Liver (tissue), 9 donors: ENCODE data around the gene OSBPL5. TPM values are rescaled to one million over a fixed set of nuclear protein-coding genes. Genes with fewer than 3 reads are reported as not detected.
A peak's percentile ranks its signal among the peaks of the same experiment; 100 is the strongest.

Experiments used
- DNase-seq: peaks from one replicate; pipeline ENCODE4 v3.0.0-alpha.2; 2017; ENCODE audit warnings: low spot score
- H3K27ac ChIP-seq, 2 donors: one replicate each; pipeline ENCODE4 v1.7.0; 2013; ENCODE audit warnings: inconsistent platforms in 2 of 2, low read length in 2 of 2, control low read depth in 1 of 2, low read depth in 1 of 2, mild to moderate bottlenecking in 1 of 2
- H3K27me3 ChIP-seq, 4 donors: one replicate each; pipeline versions ENCODE4 v1.6.1 to v1.7.0; 2013; ENCODE audit warnings: low read length in 3 of 4, inconsistent platforms in 1 of 4, mild to moderate bottlenecking in 1 of 4, moderate library complexity in 1 of 4; ENCODE audit not compliant: control insufficient read depth in 4 of 4, insufficient read depth in 4 of 4
- H3K36me3 ChIP-seq, 4 donors: one replicate each; pipeline versions ENCODE4 v1.6.1 to v1.7.0; 2013; ENCODE audit warnings: low read length in 3 of 4, mild to moderate bottlenecking in 3 of 4, low read depth in 1 of 4, moderate library complexity in 1 of 4; ENCODE audit not compliant: control insufficient read depth in 4 of 4, insufficient read depth in 3 of 4
- H3K4me1 ChIP-seq, 4 donors: one replicate each; pipeline versions ENCODE4 v1.6.1 to v1.7.0; 2013; ENCODE audit warnings: low read length in 3 of 4, mild to moderate bottlenecking in 3 of 4, moderate library complexity in 1 of 4; ENCODE audit not compliant: control insufficient read depth in 4 of 4, insufficient read depth in 4 of 4
- H3K4me3 ChIP-seq, 3 donors: one replicate each; pipeline versions ENCODE4 v1.6.1 to v1.7.0; 2013; ENCODE audit warnings: low read length in 3 of 3, control low read depth in 1 of 3, low read depth in 1 of 3, mild to moderate bottlenecking in 1 of 3
- H3K9ac ChIP-seq, 2 donors: one replicate each; pipeline ENCODE4 v1.7.0; 2013; ENCODE audit warnings: low read length in 2 of 2, mild to moderate bottlenecking in 2 of 2, moderate library complexity in 2 of 2, control low read depth in 1 of 2, low read depth in 1 of 2
- H3K9me3 ChIP-seq, 4 donors: one replicate each; pipeline versions ENCODE4 v1.6.1 to v1.7.0; 2013; ENCODE audit warnings: low read length in 3 of 4; ENCODE audit not compliant: control insufficient read depth in 4 of 4
- EGR1 ChIP-seq, 2 donors: IDR thresholded peaks; 2 replicates each; pipeline ENCODE4 v1.6.1; 2016 to 2018; ENCODE audit warnings: antibody characterized with exemption in 2 of 2, low read depth in 2 of 2
- FOXA2 ChIP-seq: IDR thresholded peaks from 2 replicates; pipeline ENCODE4 v1.6.1; 2016; ENCODE audit warnings: antibody characterized with exemption
- JUND ChIP-seq, 2 donors: IDR thresholded peaks; 2 replicates each; pipeline ENCODE4 v1.6.1; 2016; ENCODE audit warnings: antibody characterized with exemption in 2 of 2
- NR2F2 ChIP-seq: IDR thresholded peaks from 2 replicates; pipeline ENCODE4 v1.6.1; 2016; ENCODE audit warnings: antibody characterized with exemption
- RXRA ChIP-seq, 2 donors: IDR thresholded peaks; 2 replicates each; pipeline ENCODE4 v1.6.1; 2017 to 2018; ENCODE audit warnings: antibody characterized with exemption in 2 of 2, mild to moderate bottlenecking in 1 of 2
- SP1 ChIP-seq: IDR thresholded peaks from 2 replicates; pipeline ENCODE4 v1.6.1; 2018; ENCODE audit warnings: antibody characterized with exemption, mild to moderate bottlenecking
- YY1 ChIP-seq: IDR thresholded peaks from 2 replicates; pipeline ENCODE4 v1.6.1; 2016; ENCODE audit warnings: antibody characterized with exemption, mild to moderate bottlenecking
- WGBS: extraction: QIAGEN DNeasy Blood & Tissue Kit; methylation state at CpG from one replicate; pipeline ENCODE4 v1.1.7; 2013; 5-methylcytosine and 5-hydroxymethylcytosine counted together
- polyA plus RNA-seq, 2 donors: library from polyadenylated mRNA; stranded (reverse) in 1 of 2; unstranded in 1 of 2; fragments of 200-250 nt in 1 of 2; fragments of >200 nt in 1 of 2; fragmentation: Nextera tagmentation in 1 of 2; extraction: Ambion mirVana in 1 of 2; gene quantifications; one replicate each; pipeline versions ENCODE4 v1.2.1 to v1.2.3, GENCODE V29; 2013 to 2015
- total RNA-seq, 2 donors: library from RNA; depleted of rRNA; stranded (reverse); fragments of >200 nt; gene quantifications; one replicate each; pipeline ENCODE4 v1.2.3, GENCODE V29; 2014
- TF ChIP-seq, protein P1 (sequence below): IDR thresholded peaks from 2 replicates; pipeline ENCODE4 v1.6.1; 2016; ENCODE audit warnings: antibody characterized with exemption
- TF ChIP-seq, protein P2 (sequence below): IDR thresholded peaks from 2 replicates; pipeline ENCODE4 v1.6.1; 2016; ENCODE audit warnings: antibody characterized with exemption
- TF ChIP-seq, protein P3 (sequence below): IDR thresholded peaks from 2 replicates; pipeline ENCODE4 v1.6.1; 2016; ENCODE audit warnings: antibody characterized with exemption
- TF ChIP-seq, protein P4 (sequence below): IDR thresholded peaks from 2 replicates; pipeline ENCODE4 v1.6.1; 2016; ENCODE audit warnings: antibody characterized with exemption, mild to moderate bottlenecking
- TF ChIP-seq, protein P5 (sequence below): fragments of 150-350 bp; IDR thresholded peaks from 2 replicates; pipeline ENCODE4 v1.5.1; 2017; ENCODE audit warnings: improper control_type of control experiment, low read depth, low read length; ENCODE audit not compliant: missing input control
- donor health status: healthy.
- donor health status: healthy.
- donor health status: healthy.
- donor health status: healthy.
- donor health status: healthy.

The OSBPL5 gene
- total and polyA plus RNA-seq, 4 donors, result 0.74 to 6.2 (median 3.9) TPM

DNA sequence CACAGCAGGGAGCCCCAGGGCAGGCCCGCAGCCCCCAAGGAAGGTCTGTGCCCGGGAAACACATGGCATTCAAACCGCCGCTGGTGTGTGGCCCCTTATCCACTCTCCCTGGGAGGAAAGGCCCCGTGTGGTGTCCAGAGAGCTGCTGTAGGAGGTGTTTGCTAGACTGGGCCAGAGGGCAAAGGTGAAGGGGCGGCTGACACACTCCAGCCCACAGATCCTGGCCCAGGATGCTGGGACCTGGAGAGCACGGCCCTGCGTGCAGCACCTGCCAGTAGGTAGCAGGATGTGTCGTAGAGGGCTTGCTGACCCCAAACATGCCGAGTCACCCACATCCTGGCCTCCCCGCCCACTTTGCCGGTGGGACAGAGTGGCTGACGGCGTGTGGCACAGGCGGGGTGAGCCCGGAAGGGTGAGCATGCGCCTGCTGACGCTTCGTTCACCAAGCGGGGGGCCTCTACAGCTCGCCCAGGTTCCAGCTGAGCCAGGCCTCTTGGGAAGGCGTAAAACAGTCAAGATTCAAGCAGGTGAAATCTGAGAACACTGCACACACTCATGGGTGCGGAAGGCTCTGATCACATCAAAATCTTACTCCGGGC lies 11.0 kb downstream of the OSBPL5 start:
- Histone ChIP-seq H3K9me3 (no peaks in the 10 kb centered on the region), H3K27me3 (no peaks in the 10 kb centered on the region), H3K9ac (no peak overlapping the region), H3K4me1 (peaks cover 0 to 1% (median 0%) of the 10 kb centered on the region in 4 donors), H3K36me3 (no peaks in the 10 kb centered on the region), H3K27ac (peak overlapping the region; percentile 3 to 68), H3K4me3 (no peak overlapping the region)
- no peak for DNase-seq
- TF ChIP-seq YY1 (no peak), EGR1 (IDR thresholded peaks at IDR 0.05; ENCODE audit: low read depth in 2 of 2) (no peak), RXRA (IDR thresholded peaks at IDR 0.05) (no peak), FOXA2 (no peak), JUND (IDR thresholded peaks at IDR 0.05) (no peak)
- TF ChIP-seq, protein P1, sequence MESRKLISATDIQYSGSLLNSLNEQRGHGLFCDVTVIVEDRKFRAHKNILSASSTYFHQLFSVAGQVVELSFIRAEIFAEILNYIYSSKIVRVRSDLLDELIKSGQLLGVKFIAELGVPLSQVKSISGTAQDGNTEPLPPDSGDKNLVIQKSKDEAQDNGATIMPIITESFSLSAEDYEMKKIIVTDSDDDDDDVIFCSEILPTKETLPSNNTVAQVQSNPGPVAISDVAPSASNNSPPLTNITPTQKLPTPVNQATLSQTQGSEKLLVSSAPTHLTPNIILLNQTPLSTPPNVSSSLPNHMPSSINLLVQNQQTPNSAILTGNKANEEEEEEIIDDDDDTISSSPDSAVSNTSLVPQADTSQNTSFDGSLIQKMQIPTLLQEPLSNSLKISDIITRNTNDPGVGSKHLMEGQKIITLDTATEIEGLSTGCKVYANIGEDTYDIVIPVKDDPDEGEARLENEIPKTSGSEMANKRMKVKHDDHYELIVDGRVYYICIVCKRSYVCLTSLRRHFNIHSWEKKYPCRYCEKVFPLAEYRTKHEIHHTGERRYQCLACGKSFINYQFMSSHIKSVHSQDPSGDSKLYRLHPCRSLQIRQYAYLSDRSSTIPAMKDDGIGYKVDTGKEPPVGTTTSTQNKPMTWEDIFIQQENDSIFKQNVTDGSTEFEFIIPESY, result no peak
- TF ChIP-seq, protein P2, sequence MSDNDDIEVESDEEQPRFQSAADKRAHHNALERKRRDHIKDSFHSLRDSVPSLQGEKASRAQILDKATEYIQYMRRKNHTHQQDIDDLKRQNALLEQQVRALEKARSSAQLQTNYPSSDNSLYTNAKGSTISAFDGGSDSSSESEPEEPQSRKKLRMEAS, result no peak
- TF ChIP-seq, protein P3, sequence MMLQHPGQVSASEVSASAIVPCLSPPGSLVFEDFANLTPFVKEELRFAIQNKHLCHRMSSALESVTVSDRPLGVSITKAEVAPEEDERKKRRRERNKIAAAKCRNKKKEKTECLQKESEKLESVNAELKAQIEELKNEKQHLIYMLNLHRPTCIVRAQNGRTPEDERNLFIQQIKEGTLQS, result no peak
- TF ChIP-seq, protein P4, sequence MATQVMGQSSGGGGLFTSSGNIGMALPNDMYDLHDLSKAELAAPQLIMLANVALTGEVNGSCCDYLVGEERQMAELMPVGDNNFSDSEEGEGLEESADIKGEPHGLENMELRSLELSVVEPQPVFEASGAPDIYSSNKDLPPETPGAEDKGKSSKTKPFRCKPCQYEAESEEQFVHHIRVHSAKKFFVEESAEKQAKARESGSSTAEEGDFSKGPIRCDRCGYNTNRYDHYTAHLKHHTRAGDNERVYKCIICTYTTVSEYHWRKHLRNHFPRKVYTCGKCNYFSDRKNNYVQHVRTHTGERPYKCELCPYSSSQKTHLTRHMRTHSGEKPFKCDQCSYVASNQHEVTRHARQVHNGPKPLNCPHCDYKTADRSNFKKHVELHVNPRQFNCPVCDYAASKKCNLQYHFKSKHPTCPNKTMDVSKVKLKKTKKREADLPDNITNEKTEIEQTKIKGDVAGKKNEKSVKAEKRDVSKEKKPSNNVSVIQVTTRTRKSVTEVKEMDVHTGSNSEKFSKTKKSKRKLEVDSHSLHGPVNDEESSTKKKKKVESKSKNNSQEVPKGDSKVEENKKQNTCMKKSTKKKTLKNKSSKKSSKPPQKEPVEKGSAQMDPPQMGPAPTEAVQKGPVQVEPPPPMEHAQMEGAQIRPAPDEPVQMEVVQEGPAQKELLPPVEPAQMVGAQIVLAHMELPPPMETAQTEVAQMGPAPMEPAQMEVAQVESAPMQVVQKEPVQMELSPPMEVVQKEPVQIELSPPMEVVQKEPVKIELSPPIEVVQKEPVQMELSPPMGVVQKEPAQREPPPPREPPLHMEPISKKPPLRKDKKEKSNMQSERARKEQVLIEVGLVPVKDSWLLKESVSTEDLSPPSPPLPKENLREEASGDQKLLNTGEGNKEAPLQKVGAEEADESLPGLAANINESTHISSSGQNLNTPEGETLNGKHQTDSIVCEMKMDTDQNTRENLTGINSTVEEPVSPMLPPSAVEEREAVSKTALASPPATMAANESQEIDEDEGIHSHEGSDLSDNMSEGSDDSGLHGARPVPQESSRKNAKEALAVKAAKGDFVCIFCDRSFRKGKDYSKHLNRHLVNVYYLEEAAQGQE, result no peak
- TF ChIP-seq, protein P5, sequence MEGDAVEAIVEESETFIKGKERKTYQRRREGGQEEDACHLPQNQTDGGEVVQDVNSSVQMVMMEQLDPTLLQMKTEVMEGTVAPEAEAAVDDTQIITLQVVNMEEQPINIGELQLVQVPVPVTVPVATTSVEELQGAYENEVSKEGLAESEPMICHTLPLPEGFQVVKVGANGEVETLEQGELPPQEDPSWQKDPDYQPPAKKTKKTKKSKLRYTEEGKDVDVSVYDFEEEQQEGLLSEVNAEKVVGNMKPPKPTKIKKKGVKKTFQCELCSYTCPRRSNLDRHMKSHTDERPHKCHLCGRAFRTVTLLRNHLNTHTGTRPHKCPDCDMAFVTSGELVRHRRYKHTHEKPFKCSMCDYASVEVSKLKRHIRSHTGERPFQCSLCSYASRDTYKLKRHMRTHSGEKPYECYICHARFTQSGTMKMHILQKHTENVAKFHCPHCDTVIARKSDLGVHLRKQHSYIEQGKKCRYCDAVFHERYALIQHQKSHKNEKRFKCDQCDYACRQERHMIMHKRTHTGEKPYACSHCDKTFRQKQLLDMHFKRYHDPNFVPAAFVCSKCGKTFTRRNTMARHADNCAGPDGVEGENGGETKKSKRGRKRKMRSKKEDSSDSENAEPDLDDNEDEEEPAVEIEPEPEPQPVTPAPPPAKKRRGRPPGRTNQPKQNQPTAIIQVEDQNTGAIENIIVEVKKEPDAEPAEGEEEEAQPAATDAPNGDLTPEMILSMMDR, result no peak
- 79% methylated on average over 24 of the region's 24 CpGs for WGBS

DNA sequence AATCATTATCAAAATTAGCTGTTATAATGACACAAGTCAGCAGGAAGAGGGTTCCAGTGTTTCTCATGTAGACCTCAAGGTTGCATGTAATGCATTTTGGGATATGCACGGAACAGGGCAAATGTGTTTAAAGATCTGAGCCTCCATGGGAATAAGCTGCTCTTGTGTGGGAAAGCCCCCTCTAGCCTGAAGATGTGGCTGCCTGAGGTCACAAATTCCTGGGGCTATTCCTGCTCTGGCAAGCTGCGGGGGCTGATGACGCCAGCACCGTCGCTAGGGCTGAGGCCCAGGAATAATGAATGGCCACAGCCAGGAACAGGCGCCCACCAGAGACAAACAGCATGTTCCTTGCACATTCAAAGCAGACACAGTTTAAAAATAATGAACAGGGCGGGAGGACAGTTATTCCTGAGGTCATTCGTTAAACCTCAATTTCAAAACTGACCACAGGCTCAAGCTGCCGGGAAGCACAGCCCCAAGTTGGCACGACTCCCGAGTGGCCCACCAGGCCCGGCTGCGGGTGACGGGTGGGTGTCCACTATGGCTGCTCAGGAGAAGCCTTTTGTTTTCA lies 11.7 kb downstream of the OSBPL5 start:
- no peak for DNase-seq
- no peaks in the 10 kb centered on the region for H3K9me3 ChIP-seq
- peak overlapping the region in 1 of 2 donors; percentile 68 for H3K27ac ChIP-seq
- H3K4me1 ChIP-seq, result peaks cover 0 to 1% (median 0%) of the 10 kb centered on the region in 4 donors
- no peak overlapping the region for H3K9ac ChIP-seq
- 76% methylated on average over 14 of the region's 14 CpGs for WGBS
- H3K27me3 ChIP-seq, result no peaks in the 10 kb centered on the region
- no peak overlapping the region for H3K4me3 ChIP-seq
- no peaks in the 10 kb centered on the region for H3K36me3 ChIP-seq
- TF ChIP-seq, protein P5, result no peak
- TF ChIP-seq RXRA (IDR thresholded peaks at IDR 0.05) (no peak), NR2F2 (peak; percentile 25), FOXA2 (no peak), SP1 (peak; percentile 26)
- TF ChIP-seq, protein P3, result no peak
